AG04450 (cell line): Measurements from ENCODE around the gene TOR1A. TPM values are rescaled to one million over a fixed set of nuclear protein-coding genes. Genes with fewer than 3 reads are reported as not detected.

ENCODE experiments used
- CTCF ChIA-PET: fragments of 300-600, 350-600 bp; formaldehyde crosslinking; extraction: SDS; loops from one replicate; lab custom pipeline; 2022; ENCODE audit warnings: antibody characterized with exemption, inconsistent platforms; lab: Charles Lee
- POLR2A ChIA-PET: fragments of 350-600 bp; formaldehyde crosslinking; extraction: SDS; loops from one replicate; lab custom pipeline; 2021; ENCODE audit warnings: antibody characterized with exemption, inconsistent platforms; lab: Yijun Ruan, JAX
- DNase-seq: peaks from one replicate; pipeline ENCODE4 v3.0.0-alpha.2; 2011; ENCODE audit warnings: low read depth, low spot score
- H3K27ac ChIP-seq: one replicate; pipeline ENCODE4 v1.5.1; 2012; ENCODE audit warnings: low read depth, low read length, control low read depth
- H3K27me3 ChIP-seq: one replicate; pipeline ENCODE4 v1.6.0; 2012; ENCODE audit warnings: low read length; ENCODE audit not compliant: control insufficient read depth, insufficient read depth
- H3K4me3 ChIP-seq: 2 replicates; pipeline ENCODE4 v1.5.1; 2011; ENCODE audit warnings: mild to moderate bottlenecking, low read depth, low read length, control low read depth
- H3K9me3 ChIP-seq: 2 replicates; pipeline ENCODE4 v1.5.1; 2012; ENCODE audit warnings: low read length; ENCODE audit not compliant: control insufficient read depth, insufficient read depth
- CTCF ChIP-seq: IDR thresholded peaks from 2 replicates; pipeline ENCODE4 v1.5.1; 2011; ENCODE audit warnings: low read depth, low read length, control low read depth, inconsistent platforms
- polyA plus RNA-seq: library from polyadenylated mRNA; depleted of rRNA; stranded (reverse); fragments of >200 nt; gene quantifications from 2 replicates; pipeline ENCODE4 v1.2.3, GENCODE V29; 2011

TOR1A gene
- polyA plus RNA-seq, 1 experiment, result 78.5 TPM

- CTCF ChIA-PET, result interaction anchor here (0.6 kb wide), 1 partner anchor 106 kb away, joined by 4 read pairs; no protein-coding TSS in a partner anchor
- DNase-seq, result no peak
- Histone ChIP-seq H3K27ac (no peak overlapping the region), H3K9me3 (no peaks in the 10 kb centered on the region; the same call in 1 of the 2 replicates), H3K27me3 (no peaks in the 10 kb centered on the region), H3K4me3 (peak overlapping the region; percentile 99)
- POLR2A ChIA-PET, result no interaction called here
- TF ChIP-seq CTCF, result no peak
Observed at GRCh38 chr9:129836311-129837007, 12.5 kb upstream of the TOR1A start.

GRCh38 chr9:129835860-129836223, 11.9 kb upstream of the TOR1A start:
- ChIA-PET CTCF (interaction anchor here (0.5 kb wide), 1 partner anchor 38 kb away, joined by 3 read pairs; no protein-coding TSS in a partner anchor), POLR2A (no interaction called here)
- no peak for DNase-seq
- Histone ChIP-seq H3K4me3 (peak overlapping the region; percentile 99), H3K9me3 (no peaks in the 10 kb centered on the region; the same call in 1 of the 2 replicates), H3K27me3 (no peaks in the 10 kb centered on the region), H3K27ac (peak overlapping the region; percentile 2)
- no peak for TF ChIP-seq CTCF

- no peaks in the 10 kb centered on the region; the same call in 1 of the 2 replicates for H3K9me3 ChIP-seq
- H3K27ac ChIP-seq, result peak within 1 kb of the TSS; percentile 52
- H3K4me3 ChIP-seq, result peak within 1 kb of the TSS; percentile 99
- peak; percentile 78 for DNase-seq
- no peak for TF ChIP-seq CTCF
- H3K27me3 ChIP-seq, result no peaks in the 10 kb centered on the region
- POLR2A ChIA-PET, result interaction anchor here (0.8 to 1.3 kb wide), 2 partner anchors 219 to 238 kb away, joined by 3 read pairs; no protein-coding TSS in a partner anchor
- CTCF ChIA-PET, result interaction anchor here (0.5 kb wide), 1 partner anchor 37 kb away, joined by 3 read pairs; no protein-coding TSS in a partner anchor
Observed at GRCh38 chr9:129835128-129835859, 11.4 kb upstream of the TOR1A start, which contains the start of the genes C9orf78 and USP20. TSS of gene C9orf78 (minus strand) at chr9:129835275. CDS start at chr9:129835221, 54 bp downstream. TSS of gene USP20 (plus strand) at chr9:129835458. CDS start at chr9:129852556, 17,098 bp downstream.

GRCh38 chr9:129834489-129835127, 10.7 kb upstream of the TOR1A start:
- CTCF ChIA-PET, result no interaction called here
- no peak for TF ChIP-seq CTCF
- Histone ChIP-seq H3K27me3 (no peaks in the 10 kb centered on the region), H3K27ac (peak overlapping the region; percentile 52), H3K4me3 (peak overlapping the region; percentile 99), H3K9me3 (no peaks in the 10 kb centered on the region; the same call in 1 of the 2 replicates)
- no peak for DNase-seq
- POLR2A ChIA-PET, result interaction anchor here (0.8 to 1.3 kb wide), 2 partner anchors 219 to 238 kb away, joined by 3 read pairs; no protein-coding TSS in a partner anchor
